SK-N-SH (cell line): ENCODE measurements around the gene FGFBP1.

Source experiments
- CTCF ChIP-seq: fragments of 200-600 bp; sonication (generic); IDR thresholded peaks from 2 replicates; pipeline ENCODE4 v1.6.1; 2017; ENCODE audit warnings: antibody characterized with exemption, mild to moderate bottlenecking, moderate library complexity
- EP300 ChIP-seq, 2 experiments: IDR thresholded peaks; 2 replicates each; pipeline versions ENCODE4 v1.4.0 to v1.6.1; 2012; ENCODE audit warnings: borderline replicate concordance in 1 of 2, low read depth in 1 of 2, low read length in 1 of 2
- GABPA ChIP-seq: IDR thresholded peaks from 2 replicates; pipeline ENCODE4 v1.4.0; 2012; ENCODE audit warnings: low read depth, mild to moderate bottlenecking
- IRF3 ChIP-seq: fragments of 150-350 bp; IDR thresholded peaks from 2 replicates; pipeline ENCODE4 v1.6.1; 2016; ENCODE audit warnings: mild to moderate bottlenecking, low read depth, low read length
- JUND ChIP-seq: IDR thresholded peaks from 2 replicates; pipeline ENCODE4 v1.4.0; 2012
- POLR2AphosphoS5 ChIP-seq: IDR thresholded peaks from 2 replicates; pipeline ENCODE4 v1.6.1; 2012; ENCODE audit warnings: low read depth, low read length
- RAD21 ChIP-seq: IDR thresholded peaks from 2 replicates; pipeline ENCODE4 v1.6.1; 2012; ENCODE audit warnings: mild to moderate bottlenecking, low read length
- RXRA ChIP-seq: IDR thresholded peaks from 2 replicates; pipeline ENCODE4 v1.4.0; 2012; ENCODE audit warnings: low read depth, mild to moderate bottlenecking, borderline replicate concordance

DNA sequence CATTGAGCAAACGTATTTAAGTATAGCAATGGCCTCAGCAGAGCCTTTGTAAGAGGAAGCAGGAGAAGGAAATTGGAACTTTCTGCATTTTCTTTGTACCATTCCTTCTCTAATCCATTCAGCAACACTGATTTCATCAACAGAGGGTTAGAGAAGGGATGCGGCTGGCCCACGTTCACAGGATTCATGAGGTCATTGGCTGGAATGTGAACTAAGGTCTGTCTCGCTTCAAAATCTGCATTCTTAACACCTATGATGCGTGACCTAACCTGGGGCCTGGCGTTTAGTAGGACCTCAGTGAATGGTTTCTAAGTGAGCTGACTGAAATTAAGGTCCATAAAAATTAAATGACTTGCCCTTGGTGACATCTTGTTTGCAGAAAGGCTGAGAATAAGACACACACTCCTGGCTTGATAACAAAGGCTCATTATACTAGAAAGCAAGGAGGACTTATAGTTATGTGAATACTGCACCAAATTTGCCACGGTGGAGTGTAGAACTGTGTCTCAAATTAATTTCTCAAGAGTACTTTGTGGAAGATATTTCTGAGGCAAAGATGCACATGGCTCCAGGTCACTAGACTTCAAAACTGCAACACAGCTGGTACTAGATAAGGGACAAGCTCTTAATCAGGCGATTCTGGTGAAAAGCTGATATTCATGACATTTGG, 25.4 kb downstream of the FGFBP1 start:
- no peak for TF ChIP-seq CTCF
- no peak for TF ChIP-seq POLR2AphosphoS5
- TF ChIP-seq IRF3: no peak
- no peak for TF ChIP-seq RXRA
- no peak for TF ChIP-seq JUND
- TF ChIP-seq RAD21: no peak
- TF ChIP-seq EP300 (IDR thresholded peaks at IDR 0.05; ENCODE audit: borderline replicate concordance in 1 of 2, low read depth in 1 of 2, low read length in 1 of 2): no peak
- TF ChIP-seq GABPA: no peak
